Measurements from ENCODE around the gene AZIN2.

- peak; percentile 97 for TF ChIP-seq CTCF (IDR thresholded peaks at IDR 0.05; ENCODE audit: low read length)
- TF ChIP-seq EZH2 (IDR thresholded peaks at IDR 0.05; ENCODE audit: borderline replicate concordance, low read length): no peak
These were observed 14.1 kb downstream of the AZIN2 start for GRCh38 chr1:33094971-33095604.
